ENCODE measurements around the gene MUTYH. TPM values are rescaled to one million over a fixed set of nuclear protein-coding genes. Genes with fewer than 3 reads are reported as not detected.

The MUTYH gene
- total RNA-seq, 1 experiment from 2014 or later, result 48.4 TPM

- peak overlapping the region; percentile 99 for H3K27ac Mint-ChIP-seq (ENCODE audit: unreplicated experiment)
- no peak for DNase-seq
- no TSS peak for BruUV-seq (replicated peaks)
- H3K27me3 Mint-ChIP-seq (ENCODE audit: insufficient read depth, unreplicated experiment), result no peaks in the 10 kb centered on the region
- CTCF ChIA-PET, result interaction anchor here (1.7 to 2.9 kb wide), 3 partner anchors 12 to 152 kb away, joined by 6 to 21 read pairs (median 17); no protein-coding TSS in a partner anchor
- POLR2A ChIA-PET, result interaction anchor here (1.1 to 3.1 kb wide), 6 partner anchors 8 to 329 kb away, joined by 4 to 68 read pairs (median 18); partner anchors contain the start of genes HECTD3, HPDL, PRDX1 and TESK2
- intact Hi-C loops (cut with micrococcal nuclease; ENCODE audit: unreplicated experiment), result no loop called here
- TF ChIP-seq CTCF (IDR thresholded peaks at IDR 0.05; ENCODE audit: insufficient read depth in 1 of 2, low read depth in 1 of 2, low read length in 1 of 2, severe bottlenecking in 1 of 2, unreplicated experiment in 1 of 2), result no peak
- peak overlapping the region; percentile 67 for H3K4me3 ChIP-seq (ENCODE audit: low read depth, low read length)
- peaks cover 33% of the 10 kb centered on the region for H3K4me1 ChIP-seq
- no peaks in the 10 kb centered on the region for H3K9me3 Mint-ChIP-seq (ENCODE audit: unreplicated experiment)
- H3K4me3 Mint-ChIP-seq (ENCODE audit: unreplicated experiment), result peak overlapping the region; percentile 99
- peaks cover 85% of the 10 kb centered on the region for H3K36me3 Mint-ChIP-seq (ENCODE audit: insufficient read depth, unreplicated experiment)
- peaks cover 2% of the 10 kb centered on the region; the same call in 1 of the 2 replicates for H3K36me3 ChIP-seq (ENCODE audit: control insufficient read depth, insufficient read depth, low read length)
- no peaks in the 10 kb centered on the region for H3K9me3 ChIP-seq
- no peaks in the 10 kb centered on the region for H3K27me3 ChIP-seq (replicated peaks; ENCODE audit: control insufficient read depth, insufficient read depth, low read length)
- peaks cover 33% of the 10 kb centered on the region for H3K4me1 Mint-ChIP-seq (ENCODE audit: low read depth, unreplicated experiment)
Observed at GRCh38 chr1:45340816-45341466, 701 bp upstream of the MUTYH start.

GRCh38 chr1:45337630-45338325 is 2.5 kb downstream of the MUTYH start:
- Mint-ChIP-seq H3K27me3 (ENCODE audit: insufficient read depth, unreplicated experiment) (no peaks in the 10 kb centered on the region), H3K4me3 (ENCODE audit: unreplicated experiment) (peak overlapping the region; percentile 99), H3K4me1 (ENCODE audit: low read depth, unreplicated experiment) (peaks cover 52% of the 10 kb centered on the region), H3K36me3 (ENCODE audit: insufficient read depth, unreplicated experiment) (peaks cover 83% of the 10 kb centered on the region), H3K9me3 (ENCODE audit: unreplicated experiment) (no peaks in the 10 kb centered on the region), H3K27ac (ENCODE audit: unreplicated experiment) (peak overlapping the region; percentile 97)
- intact Hi-C loops (cut with micrococcal nuclease; ENCODE audit: unreplicated experiment), result no loop called here
- Histone ChIP-seq H3K4me1 (peaks cover 54% of the 10 kb centered on the region), H3K36me3 (ENCODE audit: control insufficient read depth, insufficient read depth, low read length) (peaks cover 10% of the 10 kb centered on the region), H3K9me3 (no peaks in the 10 kb centered on the region), H3K27me3 (replicated peaks; ENCODE audit: control insufficient read depth, insufficient read depth, low read length) (no peaks in the 10 kb centered on the region), H3K4me3 (ENCODE audit: low read depth, low read length) (no peak overlapping the region)
- DNase-seq, result no peak
- CTCF ChIA-PET, result no interaction called here
- BruUV-seq (replicated peaks), result no TSS peak
- POLR2A ChIA-PET, result interaction anchor here (1.2 kb wide), 1 partner anchor 9 kb away, joined by 3 read pairs; no protein-coding TSS in a partner anchor
- TF ChIP-seq CTCF (IDR thresholded peaks at IDR 0.05; ENCODE audit: insufficient read depth in 1 of 2, low read depth in 1 of 2, low read length in 1 of 2, severe bottlenecking in 1 of 2, unreplicated experiment in 1 of 2), result no peak

GRCh38 chr1:45335855-45336324 is 4.3 kb downstream of the MUTYH start:
- Mint-ChIP-seq H3K9me3 (ENCODE audit: unreplicated experiment) (no peaks in the 10 kb centered on the region), H3K27ac (ENCODE audit: unreplicated experiment) (peak overlapping the region; percentile 97), H3K27me3 (ENCODE audit: insufficient read depth, unreplicated experiment) (no peaks in the 10 kb centered on the region), H3K36me3 (ENCODE audit: insufficient read depth, unreplicated experiment) (peaks cover 72% of the 10 kb centered on the region), H3K4me3 (ENCODE audit: unreplicated experiment) (peak overlapping the region; percentile 99), H3K4me1 (ENCODE audit: low read depth, unreplicated experiment) (peaks cover 44% of the 10 kb centered on the region)
- intact Hi-C loops (cut with micrococcal nuclease; ENCODE audit: unreplicated experiment), result loop anchor here (1.0 kb wide), 3 partner anchors 8 to 155 kb away; partner anchors contain the start of gene TESK2
- H3K4me1 ChIP-seq, result peaks cover 57% of the 10 kb centered on the region
- no peak overlapping the region; the same call in 1 of the 2 replicates for H3K4me3 ChIP-seq (ENCODE audit: low read depth, low read length)
- no peaks in the 10 kb centered on the region for H3K9me3 ChIP-seq
- peaks cover 13% of the 10 kb centered on the region for H3K36me3 ChIP-seq (ENCODE audit: control insufficient read depth, insufficient read depth, low read length)
- peak; percentile 81 to 89 for DNase-seq
- no peak for TF ChIP-seq CTCF (IDR thresholded peaks at IDR 0.05; ENCODE audit: insufficient read depth in 1 of 2, low read depth in 1 of 2, low read length in 1 of 2, severe bottlenecking in 1 of 2, unreplicated experiment in 1 of 2)
- ChIA-PET CTCF (interaction anchor here (0.6 kb wide), 1 partner anchor 157 kb away, joined by 3 read pairs; no protein-coding TSS in a partner anchor), POLR2A (interaction anchor here (0.6 to 1.2 kb wide), 6 partner anchors 8 to 468 kb away, joined by 3 to 14 read pairs (median 4); partner anchors contain the start of genes CCDC163, MMACHC, PRDX1 and UROD)
- no peaks in the 10 kb centered on the region for H3K27me3 ChIP-seq (replicated peaks; ENCODE audit: control insufficient read depth, insufficient read depth, low read length)
- no TSS peak for BruUV-seq (replicated peaks)

Measured in Caco-2 (cell line).